GM18868 (cell line): ENCODE measurements around the gene PFN4.

ENCODE experiments used
- ATAC-seq: cut with Tn5 transposase; IDR thresholded peaks from one replicate; pipeline ENCODE4 v1.9.1; 2021; ENCODE audit warnings: mild to moderate bottlenecking, moderate library complexity; ENCODE audit not compliant: unreplicated experiment

The PFN4 gene

GRCh38 chr2:24082787-24083566, 40.2 kb downstream of the PFN4 start:
- ATAC-seq = no peak

GRCh38 chr2:24080701-24081100, 42.4 kb downstream of the PFN4 start:
- no peak for ATAC-seq

- ATAC-seq = no peak
These were observed 45.3 kb downstream of the PFN4 start for GRCh38 chr2:24077879-24078278.

GRCh38 chr2:24077535-24077877, 45.6 kb downstream of the PFN4 start:
- no peak for ATAC-seq

- ATAC-seq = peak; percentile 0
These were observed 46.1 kb downstream of the PFN4 start for GRCh38 chr2:24076849-24077534.

GRCh38 chr2:24075915-24076848, 47.0 kb downstream of the PFN4 start, which contains the start of gene SF3B6:
Gene SF3B6 (minus strand): TSS chr2:24076326. CDS start chr2:24076229, 97 bp downstream.
- ATAC-seq = peak; percentile 92

GRCh38 chr2:24075259-24075658, 47.9 kb downstream of the PFN4 start:
- ATAC-seq = no peak

GRCh38 chr2:24073816-24074215, 49.3 kb downstream of the PFN4 start:
- no peak for ATAC-seq

GRCh38 chr2:24072259-24072658, 50.9 kb downstream of the PFN4 start:
- ATAC-seq = no peak

- ATAC-seq = no peak
These were observed 57.8 kb downstream of the PFN4 start for GRCh38 chr2:24065341-24065740.
